GM19324 (cell line): ENCODE results near the gene YWHAH.

Source experiments
- ATAC-seq: cut with Tn5 transposase; IDR thresholded peaks from one replicate; pipeline ENCODE4 v1.9.1; 2021; ENCODE audit warnings: mild to moderate bottlenecking, moderate library complexity; ENCODE audit not compliant: unreplicated experiment, low FRiP score

The YWHAH gene

DNA sequence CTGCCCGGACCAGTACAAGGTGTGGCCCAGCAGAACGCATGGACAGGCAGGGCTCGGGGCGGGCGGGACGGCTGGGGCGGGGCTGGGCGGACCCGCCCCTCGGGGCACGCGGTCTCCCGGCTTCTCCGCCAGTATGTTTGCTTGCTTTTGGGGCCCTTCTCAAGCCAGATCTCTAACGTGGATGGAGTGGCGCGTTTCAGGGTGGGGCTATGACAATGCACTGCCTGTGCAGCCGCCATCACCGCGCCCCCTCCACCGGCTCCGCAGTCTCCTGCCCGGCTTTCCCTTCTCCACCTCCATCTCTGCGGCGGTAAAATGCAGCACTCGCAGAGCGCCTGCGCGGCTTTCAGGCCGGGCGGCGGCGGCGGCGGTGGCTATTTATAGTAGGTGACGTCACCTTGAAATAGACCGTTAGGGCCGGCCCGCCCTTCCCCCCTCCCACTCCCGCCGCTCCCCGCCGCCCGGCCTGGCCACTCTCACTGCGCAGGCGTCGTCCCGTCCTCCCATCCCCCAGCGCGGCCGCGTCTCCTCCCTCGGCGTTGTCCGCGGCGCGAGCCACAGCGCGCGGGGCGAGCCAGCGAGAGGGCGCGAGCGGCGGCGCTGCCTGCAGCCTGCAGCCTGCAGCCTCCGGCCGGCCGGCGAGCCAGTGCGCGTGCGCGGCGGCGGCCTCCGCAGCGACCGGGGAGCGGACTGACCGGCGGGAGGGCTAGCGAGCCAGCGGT is at the start of gene YWHAH:
YWHAH (plus strand) TSS at position 558 of the 722 bp plus-strand sequence. CDS start 199 bp downstream, outside the sequence.
- ATAC-seq = peak; percentile 77

DNA sequence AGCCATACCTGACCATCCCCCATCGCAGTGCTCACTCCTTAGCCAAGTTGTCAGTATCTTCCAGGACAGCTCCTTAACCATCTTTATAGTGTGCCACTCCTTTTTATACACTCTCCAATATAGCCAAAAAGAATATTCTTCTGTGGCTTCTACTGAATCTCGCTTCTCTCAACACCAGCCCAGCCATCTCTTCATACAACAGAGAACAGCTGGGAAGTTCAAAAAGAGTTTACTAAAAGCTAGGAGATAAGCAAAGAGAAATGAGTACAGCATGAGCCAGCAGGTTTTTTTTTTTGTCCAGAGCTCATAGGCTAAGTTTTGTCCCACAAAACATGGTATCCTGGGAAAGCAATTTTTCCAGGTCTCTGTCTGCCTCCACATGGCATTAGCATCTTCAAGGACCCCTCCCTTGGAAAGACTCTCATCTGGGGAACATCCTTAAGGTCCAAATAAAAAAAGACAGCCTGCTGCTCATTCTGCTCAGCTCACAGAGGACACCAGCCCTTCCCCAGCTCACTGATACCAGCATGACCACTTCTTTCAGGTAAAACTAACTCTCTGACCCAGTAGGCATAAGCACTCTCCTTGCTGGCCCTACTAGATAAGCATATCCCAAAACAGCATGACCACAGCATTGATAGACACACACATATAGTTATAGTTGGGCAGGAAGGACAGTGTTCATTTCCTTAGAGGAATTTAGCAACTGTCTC is 48.8 kb upstream of the YWHAH start:
- no peak for ATAC-seq

DNA sequence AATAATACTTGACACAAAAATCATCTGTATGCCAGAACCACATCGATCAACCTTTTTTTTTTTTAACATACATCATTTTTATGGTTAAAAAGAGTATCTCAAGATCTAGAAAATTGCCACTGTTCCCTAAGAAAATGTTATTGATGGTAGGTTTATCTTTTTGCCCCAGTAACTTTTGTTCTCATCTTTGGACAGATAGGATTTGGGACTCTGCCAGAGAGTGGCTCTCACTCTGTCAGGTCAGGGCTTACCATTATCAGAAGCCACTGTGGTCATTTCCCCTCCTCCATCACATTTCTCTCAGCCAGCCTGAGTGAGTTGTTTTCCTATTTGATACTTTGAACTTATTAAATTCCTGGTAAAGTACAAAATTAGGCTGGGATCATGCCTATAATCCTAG is 47.9 kb upstream of the YWHAH start:
- ATAC-seq = no peak

DNA sequence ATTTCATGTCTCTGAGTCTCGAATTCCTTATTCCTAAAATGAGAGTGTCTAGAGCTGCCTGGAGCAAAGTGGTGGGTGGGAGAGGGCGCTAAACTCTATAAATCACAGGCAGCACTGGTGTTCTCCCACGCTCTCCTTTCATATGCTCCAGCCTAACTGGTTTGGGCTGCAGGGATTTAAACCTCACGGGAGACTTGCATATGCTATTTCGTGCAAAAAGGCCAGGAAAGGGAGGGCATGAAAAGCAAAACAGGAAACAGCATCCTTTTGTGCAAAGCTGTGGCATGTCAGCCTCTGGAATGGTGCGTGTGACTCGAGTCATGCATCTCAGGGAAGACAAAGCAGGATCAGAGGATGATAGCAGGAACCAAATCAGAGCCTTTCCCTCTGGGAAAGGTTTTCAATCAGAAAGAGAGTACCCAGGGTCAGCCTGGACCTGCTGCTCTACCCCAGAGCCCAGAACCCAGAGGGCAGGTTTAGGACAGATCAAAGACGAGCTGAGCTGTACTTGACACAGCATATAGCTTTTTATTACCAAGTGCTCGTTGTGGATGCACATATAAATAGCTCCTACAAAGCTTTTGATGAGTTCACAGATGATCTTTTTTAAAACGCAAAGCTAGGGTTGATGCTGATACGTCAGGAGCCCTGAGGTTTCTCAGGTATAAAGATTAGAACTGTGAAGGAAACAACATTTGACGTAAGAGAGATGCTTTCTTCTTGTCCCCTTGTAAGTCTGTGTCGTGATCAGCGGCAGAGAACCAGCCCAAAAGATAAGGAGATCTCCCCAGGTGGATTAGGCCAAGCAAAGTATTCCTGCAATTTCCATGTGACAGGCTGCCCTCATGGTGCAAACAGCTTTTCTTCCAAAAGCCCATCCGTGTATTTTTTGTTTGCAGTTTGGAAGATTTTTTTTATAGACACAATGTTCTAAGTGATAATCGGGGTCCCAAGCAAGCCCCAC is 46.2 kb upstream of the YWHAH start:
- ATAC-seq = no peak

DNA sequence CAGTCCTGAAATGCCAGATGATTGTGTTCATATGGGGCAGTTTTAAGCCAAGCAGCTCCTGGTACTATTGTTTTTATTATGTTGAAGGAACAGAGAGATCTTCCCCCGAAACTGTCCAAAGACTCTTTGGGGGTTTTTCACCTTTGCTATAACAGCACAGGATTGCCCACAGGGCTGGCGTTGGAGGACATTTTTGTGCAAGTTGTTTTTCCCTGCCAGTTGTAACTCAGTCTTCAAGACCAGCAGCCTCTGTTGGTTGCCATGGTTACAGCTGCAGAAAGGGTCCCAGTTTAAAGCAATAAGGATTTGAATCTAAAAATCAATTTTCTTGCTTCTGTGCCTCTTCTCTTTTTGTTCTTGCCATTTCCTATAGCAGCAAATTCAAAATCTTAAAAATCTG is 45.4 kb upstream of the YWHAH start:
- ATAC-seq = no peak

DNA sequence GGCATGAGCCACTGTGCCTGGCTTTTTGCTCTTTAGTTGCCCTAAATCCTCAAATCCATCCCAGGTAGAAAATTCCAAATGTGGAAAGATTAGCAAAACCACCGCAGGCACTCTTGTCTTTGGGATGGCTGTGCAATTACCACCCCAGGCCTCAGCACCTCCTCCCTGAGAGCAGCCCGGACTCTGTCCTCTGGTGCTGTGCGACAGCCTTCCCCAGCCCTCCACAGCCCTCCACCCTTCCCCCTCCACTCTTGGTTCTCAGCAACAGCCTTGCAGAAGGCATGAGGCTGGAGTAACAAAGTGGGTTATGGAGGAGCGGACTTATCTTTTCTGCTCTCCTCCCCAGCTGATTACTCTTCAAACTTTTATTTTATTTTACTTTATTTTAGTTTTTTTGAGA is 44.7 kb upstream of the YWHAH start:
- no peak for ATAC-seq

DNA sequence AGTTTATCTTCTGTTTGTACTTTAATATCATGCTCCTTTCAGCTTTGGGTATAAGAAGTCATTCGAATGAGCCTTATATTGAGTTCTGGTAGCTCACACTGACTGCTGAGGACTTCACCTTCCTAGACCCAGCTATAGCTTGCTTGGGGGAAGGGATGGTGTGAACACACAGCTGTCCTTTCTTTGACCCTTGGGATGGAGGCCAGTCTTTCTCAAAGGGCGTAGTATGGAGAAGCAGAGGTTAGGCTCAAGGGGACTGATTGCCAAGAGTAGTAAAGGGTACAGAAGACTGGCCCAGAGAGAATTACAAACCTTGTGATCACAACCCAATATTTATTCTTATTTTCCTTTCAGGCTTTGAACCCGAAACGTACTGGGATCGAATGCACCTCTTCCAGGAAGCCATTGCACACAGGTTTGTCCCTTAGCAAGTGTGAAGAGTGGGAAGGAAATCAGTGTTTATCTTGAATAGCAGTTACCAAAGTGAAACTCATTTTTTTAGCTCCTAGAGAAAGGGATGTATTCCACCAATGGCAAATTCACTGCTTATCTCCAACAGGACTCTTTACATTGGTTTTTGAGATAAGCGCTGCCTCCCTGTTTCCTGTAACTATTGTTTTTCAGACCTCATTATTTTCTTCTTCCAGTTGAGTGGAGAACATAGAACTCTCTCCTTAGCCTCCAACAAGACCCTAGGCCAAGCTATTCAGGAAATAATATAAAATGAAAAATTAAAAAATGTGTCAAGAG is 42.8 kb upstream of the YWHAH start:
- ATAC-seq = no peak

DNA sequence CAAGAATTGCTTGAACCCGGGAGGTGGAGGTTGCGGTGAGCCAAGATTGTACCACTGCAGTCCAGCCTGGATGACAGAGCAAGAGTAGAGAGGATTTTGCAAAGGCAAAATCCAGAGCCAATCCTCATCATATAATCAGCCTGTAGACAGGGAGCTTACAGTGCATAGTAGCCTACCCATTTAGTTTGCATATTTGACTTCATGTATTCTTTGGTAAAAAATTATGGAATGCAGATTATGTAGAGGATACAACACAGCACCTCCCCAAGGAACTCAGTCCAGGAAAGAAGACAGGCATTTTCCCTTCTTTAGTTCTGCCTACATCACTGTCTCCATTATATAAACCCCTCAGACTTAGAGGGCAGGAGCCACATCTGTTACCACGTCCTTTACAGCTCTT is 39.7 kb upstream of the YWHAH start:
- ATAC-seq = no peak

DNA sequence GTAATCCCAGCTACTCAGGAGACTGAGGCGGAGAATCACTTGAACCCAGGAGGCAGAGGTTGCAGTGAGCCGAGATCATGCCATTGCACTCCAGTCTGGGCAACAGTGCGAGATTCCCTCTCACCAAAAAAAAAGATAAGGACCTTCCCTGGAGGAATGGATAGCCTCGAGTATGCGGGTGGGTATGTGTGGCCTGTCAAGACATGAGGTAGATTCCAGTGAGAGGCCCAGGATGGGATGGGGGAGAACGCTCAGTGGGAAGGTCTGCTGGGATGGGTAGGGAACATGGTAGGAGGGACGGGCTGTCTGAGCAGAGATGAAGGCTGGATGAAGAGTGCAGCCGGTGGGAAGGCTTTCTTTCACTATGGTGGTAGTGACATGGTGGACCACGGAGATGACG is 39.0 kb upstream of the YWHAH start:
- no peak for ATAC-seq

DNA sequence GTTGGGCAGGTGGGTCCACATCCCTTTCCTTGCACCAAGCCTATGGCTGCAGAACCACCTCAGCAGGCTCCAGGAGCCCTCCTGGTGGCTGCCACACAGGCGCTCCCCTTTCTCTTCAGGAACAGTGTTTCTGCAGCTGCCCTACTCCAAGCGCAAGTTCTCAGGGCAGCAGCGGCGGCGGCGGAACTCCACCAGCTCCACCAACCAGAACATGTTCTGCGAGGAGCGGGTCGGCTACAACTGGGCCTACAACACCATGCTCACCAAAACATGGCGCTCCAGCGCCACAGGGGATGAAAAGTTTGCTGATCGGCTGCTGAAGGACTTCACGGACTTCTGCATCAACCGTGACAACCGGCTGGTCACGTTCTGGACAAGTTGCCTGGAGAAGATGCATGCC is 38.2 kb upstream of the YWHAH start:
- ATAC-seq = no peak

DNA sequence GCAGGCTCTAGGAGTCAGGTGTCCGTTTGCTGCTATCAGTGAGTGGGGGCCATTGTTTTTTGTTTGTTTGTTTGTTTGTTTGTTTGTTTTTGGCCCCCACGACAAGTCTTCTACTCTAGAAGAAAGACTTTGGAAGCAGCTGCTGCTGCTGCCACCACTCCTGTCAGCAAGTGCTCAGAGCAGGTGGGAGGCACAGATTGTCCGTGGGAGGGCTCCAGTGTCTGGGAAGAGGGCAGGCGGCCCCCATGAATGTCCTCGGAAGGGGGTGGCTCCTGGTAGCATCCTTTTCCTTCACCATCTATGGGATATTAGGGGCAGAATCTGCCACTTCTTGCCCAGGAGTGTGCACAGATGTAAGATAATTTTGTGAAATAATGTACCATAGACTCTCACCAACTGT is 37.8 kb upstream of the YWHAH start:
- ATAC-seq = no peak

DNA sequence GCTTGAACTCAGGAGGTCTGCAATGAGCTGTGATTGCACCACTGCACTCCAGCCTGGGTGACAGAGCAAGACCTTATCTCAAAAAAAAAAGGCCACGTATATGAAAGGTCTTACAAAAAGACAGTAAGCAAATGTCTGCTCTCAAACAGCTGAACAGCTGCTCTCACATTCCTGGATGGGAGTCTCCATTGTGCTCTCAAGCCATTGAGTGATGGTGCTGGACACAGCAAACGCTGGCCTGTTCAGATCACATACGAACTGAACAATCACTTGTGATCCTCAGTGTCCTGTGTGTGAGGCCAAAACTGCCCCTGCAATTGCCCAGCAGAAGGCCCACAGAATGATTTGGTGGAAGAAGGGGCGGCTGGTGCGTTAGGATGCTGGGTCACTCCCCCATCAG is 34.4 kb upstream of the YWHAH start:
- no peak for ATAC-seq

DNA sequence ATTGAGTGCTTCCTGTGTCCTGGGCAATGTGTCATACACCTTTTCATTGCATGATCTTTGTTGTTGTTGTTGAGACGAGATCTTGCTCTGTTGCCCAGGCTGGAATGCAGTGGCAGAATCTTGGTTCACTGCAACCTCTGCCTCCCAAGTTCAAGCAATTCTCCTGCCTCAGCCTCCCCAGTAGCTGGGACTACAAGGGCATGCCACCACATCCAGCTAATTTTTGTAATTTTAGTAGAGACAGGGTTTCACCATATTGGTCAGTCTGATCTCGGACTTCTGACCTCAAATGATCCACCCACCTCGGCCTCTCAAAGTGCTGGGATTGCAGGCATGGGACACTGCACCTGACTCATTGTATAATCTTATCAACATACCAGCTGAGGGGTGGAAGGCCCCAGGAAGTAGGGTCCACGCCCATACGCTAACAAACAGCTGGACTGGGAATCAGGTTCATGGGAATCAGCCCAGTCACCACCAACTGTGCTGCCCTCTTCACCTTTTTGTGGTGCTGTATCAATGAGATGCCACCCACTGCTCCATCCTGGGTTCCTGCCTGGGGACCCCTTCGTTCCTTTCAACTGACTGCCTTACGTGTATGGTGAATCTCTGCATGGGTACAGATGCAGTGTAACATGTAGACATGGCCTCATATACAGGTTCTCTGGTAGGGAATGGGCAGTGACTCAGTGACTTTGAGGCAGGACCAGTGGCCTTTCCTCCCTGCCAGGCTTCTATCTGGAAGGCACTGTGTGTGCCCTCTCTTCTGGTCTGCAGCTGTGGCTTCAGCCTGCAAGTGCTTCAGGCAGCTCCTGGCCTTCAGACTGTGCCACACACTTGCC is 32.5 kb upstream of the YWHAH start:
- ATAC-seq = no peak

DNA sequence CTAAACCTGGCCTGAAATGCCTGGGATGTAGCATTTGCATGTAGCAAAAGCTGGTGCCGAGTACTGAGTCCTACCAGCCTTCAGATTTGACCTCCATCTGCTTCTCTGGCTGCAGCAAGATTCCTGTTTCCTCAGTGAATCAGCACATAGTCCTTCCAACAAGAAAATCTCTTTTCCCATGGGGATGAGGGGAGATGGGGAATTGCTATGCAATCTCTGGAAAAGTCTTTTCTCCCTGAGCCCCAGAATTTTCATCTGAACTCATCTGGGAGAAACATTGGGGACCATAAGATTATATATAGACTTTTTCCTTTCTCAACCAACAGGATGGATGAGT is 32.0 kb upstream of the YWHAH start:
- ATAC-seq = no peak

DNA sequence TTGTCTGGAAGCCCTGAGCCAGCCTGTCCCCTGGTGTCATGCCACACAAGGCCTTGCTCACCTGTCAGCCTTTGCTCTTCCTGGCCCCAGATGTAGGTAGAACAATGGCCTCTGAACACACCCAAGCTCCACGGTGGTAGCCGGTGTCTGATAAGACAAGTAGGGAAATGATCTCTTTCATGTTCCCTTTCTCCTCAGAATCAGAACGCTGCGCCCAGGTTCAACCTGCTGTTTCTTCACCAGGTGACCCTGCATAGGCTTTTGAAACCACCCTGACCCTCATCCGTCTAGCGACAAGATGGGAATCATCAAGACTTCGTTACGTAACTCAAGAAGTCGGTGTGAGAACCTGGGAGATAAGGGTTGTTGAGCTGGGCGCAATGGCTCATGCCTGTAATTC is 28.7 kb upstream of the YWHAH start:
- no peak for ATAC-seq

DNA sequence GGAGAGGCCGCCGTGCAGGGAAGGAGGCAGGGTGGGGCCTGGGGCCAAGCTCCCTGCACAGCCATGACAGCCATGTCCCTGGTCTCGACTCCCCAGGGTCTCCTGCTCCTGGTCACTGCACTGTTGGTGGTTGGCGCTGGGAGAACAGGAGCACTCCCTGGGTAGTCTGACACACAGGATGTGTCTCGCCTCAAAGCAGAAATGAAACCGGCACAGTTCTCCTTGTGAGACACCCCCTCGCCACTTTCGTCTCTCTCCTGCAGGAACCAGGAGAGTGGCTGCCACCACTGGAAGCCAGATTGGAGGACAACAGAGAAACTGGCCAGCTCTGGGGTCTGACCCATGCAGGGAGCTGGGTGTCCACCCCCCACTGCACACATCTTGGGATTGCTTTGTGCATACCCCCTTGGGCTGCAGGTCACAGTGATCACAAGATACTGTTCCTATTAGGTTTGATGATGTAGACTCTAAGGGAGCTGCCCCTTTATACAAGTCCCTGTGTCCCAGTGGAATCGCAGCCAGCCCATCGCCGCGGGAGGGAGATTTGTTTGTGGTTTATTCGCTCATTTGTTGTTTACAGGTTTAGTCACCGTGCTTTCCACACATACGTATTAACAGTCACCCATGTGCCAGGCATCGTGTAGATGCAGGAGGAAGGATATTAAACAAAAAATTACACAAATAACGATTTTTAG is 27.0 kb upstream of the YWHAH start:
- ATAC-seq = no peak

DNA sequence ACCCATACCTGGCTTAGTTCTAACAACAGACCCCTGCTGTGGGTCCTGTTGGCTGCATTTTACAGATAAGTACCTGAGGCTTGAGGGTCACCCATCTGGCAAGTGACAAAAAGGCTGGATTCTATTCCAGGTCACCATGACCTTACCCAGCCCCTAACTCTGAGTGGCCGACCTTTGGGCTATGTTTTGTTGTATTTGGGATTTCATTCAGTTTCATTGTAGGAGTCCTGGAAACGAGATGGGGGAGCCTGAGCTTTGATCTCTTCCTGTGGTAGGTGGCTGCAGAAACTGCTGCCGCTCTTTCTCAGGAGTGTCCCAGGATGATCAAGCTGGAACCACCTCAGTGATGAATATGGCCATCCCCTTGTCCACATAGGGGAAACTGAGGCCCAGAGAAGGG is 24.6 kb upstream of the YWHAH start:
- ATAC-seq = no peak

DNA sequence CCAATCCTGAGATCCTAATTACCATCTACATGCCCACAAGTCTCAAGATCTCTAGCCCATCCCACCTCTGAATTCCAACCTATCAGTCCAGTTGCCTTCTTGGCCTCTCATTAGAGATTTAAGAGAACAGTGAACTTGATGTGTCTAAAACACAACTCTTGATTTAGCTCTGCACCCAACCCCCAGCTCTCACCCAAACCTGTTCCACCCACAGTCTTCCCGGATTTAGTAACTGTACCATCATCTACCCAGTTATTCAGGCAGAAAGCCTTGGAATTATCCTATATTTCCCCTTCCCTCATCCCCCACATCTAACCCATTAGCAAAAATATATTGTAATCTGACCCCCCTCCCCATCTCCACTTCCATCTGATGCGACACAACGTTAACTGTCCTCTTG is 24.0 kb upstream of the YWHAH start:
- ATAC-seq = no peak

DNA sequence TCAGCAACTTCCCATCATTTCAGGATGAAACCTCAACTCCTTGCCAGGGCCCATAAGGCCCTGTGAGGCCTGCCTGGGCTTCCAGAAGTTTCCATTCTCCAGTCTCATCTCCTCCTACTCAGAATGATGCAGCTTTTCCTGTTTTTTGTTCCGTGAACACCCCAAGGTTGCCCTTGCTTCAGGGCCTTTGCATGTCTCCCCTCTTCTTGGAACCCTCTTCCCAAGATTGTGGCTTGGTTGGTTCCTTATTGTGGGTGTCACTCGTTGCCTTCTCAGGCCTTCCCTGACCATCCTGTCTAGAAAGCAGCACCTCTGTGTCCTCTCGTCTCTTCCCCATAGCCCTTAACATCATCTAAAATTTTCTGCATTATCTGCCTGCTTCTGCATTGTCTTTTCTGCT is 23.2 kb upstream of the YWHAH start:
- no peak for ATAC-seq
